H1 (cell line): ENCODE measurements around the gene S1PR1. TPM values are rescaled to one million over a fixed set of nuclear protein-coding genes. Genes with fewer than 3 reads are reported as not detected.

Experiments used
- BRCA1 ChIP-seq: IDR thresholded peaks from 2 replicates; pipeline ENCODE4 v1.6.1; 2012; ENCODE audit warnings: low read depth, low read length, improper control_type of control experiment
- CTCF ChIP-seq, 3 experiments: IDR thresholded peaks; 1 replicate in 2 of 3; 2 replicates in 1 of 3; pipeline versions ENCODE4 v1.5.1 to v1.6.1; 2011; ENCODE audit warnings: low read length in 3 of 3, mild to moderate bottlenecking in 3 of 3, inconsistent platforms in 2 of 3, low read depth in 1 of 3, moderate library complexity in 1 of 3; ENCODE audit not compliant: insufficient read depth in 1 of 3; ENCODE audit errors: control extremely low read depth in 1 of 3
- EGR1 ChIP-seq: IDR thresholded peaks from 2 replicates; pipeline ENCODE4 v1.6.1; 2011; ENCODE audit warnings: low read depth, low read length, borderline replicate concordance
- EP300 ChIP-seq, 2 experiments: IDR thresholded peaks; 1 replicate in 1 of 2; 2 replicates in 1 of 2; pipeline ENCODE4 v1.6.1; 2011 to 2012; ENCODE audit warnings: low read depth in 2 of 2, low read length in 2 of 2, mild to moderate bottlenecking in 2 of 2, borderline replicate concordance in 1 of 2, inconsistent platforms in 1 of 2, moderate library complexity in 1 of 2
- HDAC6 ChIP-seq: IDR thresholded peaks from one replicate; pipeline ENCODE4 v1.7.1; 2012; ENCODE audit warnings: low read depth, mild to moderate bottlenecking, inconsistent platforms, low read length, moderate library complexity
- MAX ChIP-seq: IDR thresholded peaks from 2 replicates; pipeline ENCODE4 v1.6.1; 2012; ENCODE audit warnings: inconsistent platforms
- POLR2A ChIP-seq, 2 experiments: IDR thresholded peaks; 1 replicate in 1 of 2; 2 replicates in 1 of 2; pipeline ENCODE4 v1.6.1; 2011; ENCODE audit warnings: low read depth in 2 of 2, low read length in 2 of 2, mild to moderate bottlenecking in 2 of 2; ENCODE audit errors: control extremely low read depth in 1 of 2
- SP4 ChIP-seq: IDR thresholded peaks from 2 replicates; pipeline ENCODE4 v1.6.1; 2012; ENCODE audit warnings: low read length, inconsistent platforms
- SRF ChIP-seq: IDR thresholded peaks from 2 replicates; pipeline ENCODE4 v1.6.1; 2011; ENCODE audit warnings: mild to moderate bottlenecking, low read depth, low read length, moderate library complexity
- polyA plus RNA-seq, 7 experiments: library from polyadenylated mRNA; depleted of rRNA in 3 of 7; stranded (reverse) in 5 of 7; unstranded in 2 of 7; fragments of >200 nt in 5 of 7; fragments of 200-250 nt in 2 of 7; gene quantifications; 1 replicate in 5 of 7; 2 replicates in 1 of 7; 4 replicates in 1 of 7; pipeline versions ENCODE4 v1.2.1 to v1.2.3, GENCODE V29; 2011 to 2013; ENCODE audit warnings: missing spikeins in 2 of 7, mixed read lengths in 2 of 7
- total RNA-seq: library from RNA; stranded (reverse); fragmentation: NEBNext Ultra II Directional; extraction: Animal tissue kit (Norgen Biotek cat#: 25700); gene quantifications from 2 replicates; pipeline ENCODE4 v1.2.1, GENCODE V29; 2021
- TF ChIP-seq, protein P1 (sequence below): fragments of 300-600 bp; sonication (generic); IDR thresholded peaks from 2 replicates; pipeline ENCODE4 v1.7.1; 2012; ENCODE audit warnings: low read length, moderate library complexity, mild to moderate bottlenecking, inconsistent platforms; ENCODE audit not compliant: insufficient replicate concordance

Gene S1PR1
- total and polyA plus RNA-seq, 2 of the 8 experiments (the other 6 are each of a cell fraction or from before 2014, with no cell fraction given): 3.5 to 5.5 TPM

GRCh38 chr1:101278238-101278637 lies 41.4 kb downstream of the S1PR1 start (continued):
- TF ChIP-seq, protein P1, sequence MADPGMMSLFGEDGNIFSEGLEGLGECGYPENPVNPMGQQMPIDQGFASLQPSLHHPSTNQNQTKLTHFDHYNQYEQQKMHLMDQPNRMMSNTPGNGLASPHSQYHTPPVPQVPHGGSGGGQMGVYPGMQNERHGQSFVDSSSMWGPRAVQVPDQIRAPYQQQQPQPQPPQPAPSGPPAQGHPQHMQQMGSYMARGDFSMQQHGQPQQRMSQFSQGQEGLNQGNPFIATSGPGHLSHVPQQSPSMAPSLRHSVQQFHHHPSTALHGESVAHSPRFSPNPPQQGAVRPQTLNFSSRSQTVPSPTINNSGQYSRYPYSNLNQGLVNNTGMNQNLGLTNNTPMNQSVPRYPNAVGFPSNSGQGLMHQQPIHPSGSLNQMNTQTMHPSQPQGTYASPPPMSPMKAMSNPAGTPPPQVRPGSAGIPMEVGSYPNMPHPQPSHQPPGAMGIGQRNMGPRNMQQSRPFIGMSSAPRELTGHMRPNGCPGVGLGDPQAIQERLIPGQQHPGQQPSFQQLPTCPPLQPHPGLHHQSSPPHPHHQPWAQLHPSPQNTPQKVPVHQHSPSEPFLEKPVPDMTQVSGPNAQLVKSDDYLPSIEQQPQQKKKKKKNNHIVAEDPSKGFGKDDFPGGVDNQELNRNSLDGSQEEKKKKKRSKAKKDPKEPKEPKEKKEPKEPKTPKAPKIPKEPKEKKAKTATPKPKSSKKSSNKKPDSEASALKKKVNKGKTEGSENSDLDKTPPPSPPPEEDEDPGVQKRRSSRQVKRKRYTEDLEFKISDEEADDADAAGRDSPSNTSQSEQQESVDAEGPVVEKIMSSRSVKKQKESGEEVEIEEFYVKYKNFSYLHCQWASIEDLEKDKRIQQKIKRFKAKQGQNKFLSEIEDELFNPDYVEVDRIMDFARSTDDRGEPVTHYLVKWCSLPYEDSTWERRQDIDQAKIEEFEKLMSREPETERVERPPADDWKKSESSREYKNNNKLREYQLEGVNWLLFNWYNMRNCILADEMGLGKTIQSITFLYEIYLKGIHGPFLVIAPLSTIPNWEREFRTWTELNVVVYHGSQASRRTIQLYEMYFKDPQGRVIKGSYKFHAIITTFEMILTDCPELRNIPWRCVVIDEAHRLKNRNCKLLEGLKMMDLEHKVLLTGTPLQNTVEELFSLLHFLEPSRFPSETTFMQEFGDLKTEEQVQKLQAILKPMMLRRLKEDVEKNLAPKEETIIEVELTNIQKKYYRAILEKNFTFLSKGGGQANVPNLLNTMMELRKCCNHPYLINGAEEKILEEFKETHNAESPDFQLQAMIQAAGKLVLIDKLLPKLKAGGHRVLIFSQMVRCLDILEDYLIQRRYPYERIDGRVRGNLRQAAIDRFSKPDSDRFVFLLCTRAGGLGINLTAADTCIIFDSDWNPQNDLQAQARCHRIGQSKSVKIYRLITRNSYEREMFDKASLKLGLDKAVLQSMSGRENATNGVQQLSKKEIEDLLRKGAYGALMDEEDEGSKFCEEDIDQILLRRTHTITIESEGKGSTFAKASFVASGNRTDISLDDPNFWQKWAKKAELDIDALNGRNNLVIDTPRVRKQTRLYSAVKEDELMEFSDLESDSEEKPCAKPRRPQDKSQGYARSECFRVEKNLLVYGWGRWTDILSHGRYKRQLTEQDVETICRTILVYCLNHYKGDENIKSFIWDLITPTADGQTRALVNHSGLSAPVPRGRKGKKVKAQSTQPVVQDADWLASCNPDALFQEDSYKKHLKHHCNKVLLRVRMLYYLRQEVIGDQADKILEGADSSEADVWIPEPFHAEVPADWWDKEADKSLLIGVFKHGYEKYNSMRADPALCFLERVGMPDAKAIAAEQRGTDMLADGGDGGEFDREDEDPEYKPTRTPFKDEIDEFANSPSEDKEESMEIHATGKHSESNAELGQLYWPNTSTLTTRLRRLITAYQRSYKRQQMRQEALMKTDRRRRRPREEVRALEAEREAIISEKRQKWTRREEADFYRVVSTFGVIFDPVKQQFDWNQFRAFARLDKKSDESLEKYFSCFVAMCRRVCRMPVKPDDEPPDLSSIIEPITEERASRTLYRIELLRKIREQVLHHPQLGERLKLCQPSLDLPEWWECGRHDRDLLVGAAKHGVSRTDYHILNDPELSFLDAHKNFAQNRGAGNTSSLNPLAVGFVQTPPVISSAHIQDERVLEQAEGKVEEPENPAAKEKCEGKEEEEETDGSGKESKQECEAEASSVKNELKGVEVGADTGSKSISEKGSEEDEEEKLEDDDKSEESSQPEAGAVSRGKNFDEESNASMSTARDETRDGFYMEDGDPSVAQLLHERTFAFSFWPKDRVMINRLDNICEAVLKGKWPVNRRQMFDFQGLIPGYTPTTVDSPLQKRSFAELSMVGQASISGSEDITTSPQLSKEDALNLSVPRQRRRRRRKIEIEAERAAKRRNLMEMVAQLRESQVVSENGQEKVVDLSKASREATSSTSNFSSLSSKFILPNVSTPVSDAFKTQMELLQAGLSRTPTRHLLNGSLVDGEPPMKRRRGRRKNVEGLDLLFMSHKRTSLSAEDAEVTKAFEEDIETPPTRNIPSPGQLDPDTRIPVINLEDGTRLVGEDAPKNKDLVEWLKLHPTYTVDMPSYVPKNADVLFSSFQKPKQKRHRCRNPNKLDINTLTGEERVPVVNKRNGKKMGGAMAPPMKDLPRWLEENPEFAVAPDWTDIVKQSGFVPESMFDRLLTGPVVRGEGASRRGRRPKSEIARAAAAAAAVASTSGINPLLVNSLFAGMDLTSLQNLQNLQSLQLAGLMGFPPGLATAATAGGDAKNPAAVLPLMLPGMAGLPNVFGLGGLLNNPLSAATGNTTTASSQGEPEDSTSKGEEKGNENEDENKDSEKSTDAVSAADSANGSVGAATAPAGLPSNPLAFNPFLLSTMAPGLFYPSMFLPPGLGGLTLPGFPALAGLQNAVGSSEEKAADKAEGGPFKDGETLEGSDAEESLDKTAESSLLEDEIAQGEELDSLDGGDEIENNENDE: no peak
- TF ChIP-seq MAX: no peak
- no peak for TF ChIP-seq BRCA1
- TF ChIP-seq POLR2A (IDR thresholded peaks at IDR 0.05; ENCODE audit: control extremely low read depth in 1 of 2, low read depth in 2 of 2, low read length in 2 of 2): no peak
- TF ChIP-seq SRF: no peak
- TF ChIP-seq EGR1: no peak
- no peak for TF ChIP-seq HDAC6
- no peak for TF ChIP-seq EP300 (IDR thresholded peaks at IDR 0.05; ENCODE audit: borderline replicate concordance in 1 of 2, low read depth in 2 of 2, low read length in 2 of 2)
- TF ChIP-seq CTCF (IDR thresholded peaks at IDR 0.05; ENCODE audit: control extremely low read depth in 1 of 3, insufficient read depth in 1 of 3, low read depth in 1 of 3, low read length in 3 of 3): no peak
- no peak for TF ChIP-seq SP4
